Stimulated activated CD8-positive, alpha-beta memory T cell treated with anti-CD3 and anti-CD28 coated beads, Interleukin-12 subunit alpha, Interleukin-12 subunit beta, amount 100 ng/mL, for 4 hours (primary cell): Measurements from ENCODE around the gene NDP.
"Not testable (repeated sequence)": the region's sequence is repeated elsewhere in the genome, so short reads cannot be mapped to it uniquely, and the experiment has no call there.

Experiments used
- DNase-seq: peaks from one replicate; pipeline ENCODE4 v3.0.0-alpha.2; 2020; ENCODE audit warnings: low read depth

NDP gene

GRCh38 chrX:43970528-43970927 is 2.7 kb downstream of the NDP start:
- DNase-seq = no peak

DNA sequence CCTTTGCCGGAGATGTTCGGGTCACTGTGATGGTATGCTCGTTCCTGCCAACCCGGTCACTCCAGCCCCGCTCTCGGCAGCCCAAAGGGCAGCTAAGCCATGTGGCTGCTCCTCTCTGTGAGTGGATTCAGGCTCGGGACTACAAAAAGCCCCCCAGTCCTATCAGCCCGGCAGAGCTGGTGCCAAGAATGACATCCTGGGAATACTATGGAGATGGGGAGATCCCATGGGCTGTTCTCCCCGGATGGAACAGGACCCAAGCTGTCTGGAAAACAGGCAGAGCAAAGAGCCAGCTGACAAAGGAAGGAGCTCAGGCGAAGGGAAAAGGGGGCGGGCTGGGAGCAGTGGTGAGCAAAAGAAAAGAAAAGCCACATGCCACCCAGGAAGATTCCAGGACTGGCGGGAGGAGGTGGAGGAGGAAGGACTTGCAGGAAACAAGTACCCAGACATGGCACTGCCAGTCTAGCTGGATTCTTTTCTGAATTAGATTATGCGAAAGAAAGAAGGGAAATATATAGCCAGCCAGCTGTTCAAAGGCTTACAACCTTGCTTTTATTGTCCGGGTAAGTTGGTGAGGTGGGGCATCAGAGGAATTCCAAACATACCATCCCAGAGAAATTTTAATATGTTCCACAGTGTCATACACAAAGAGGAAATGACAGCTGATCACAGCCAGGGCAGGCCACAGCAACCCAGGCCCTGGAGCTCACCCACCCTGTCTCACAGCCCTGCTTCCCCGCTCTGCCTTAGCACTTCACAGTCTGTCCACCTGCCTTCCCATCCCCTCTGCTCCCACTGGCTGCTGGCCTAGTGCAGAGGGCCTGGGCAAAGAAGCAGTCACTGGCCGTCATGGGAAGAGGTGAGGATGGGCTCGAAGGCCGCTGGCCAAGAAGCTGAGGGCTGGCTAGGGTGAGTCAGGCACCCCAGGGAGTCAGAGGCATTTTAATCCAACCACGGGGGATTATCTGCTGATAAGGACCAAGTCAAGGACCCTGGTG is 3.4 kb downstream of the NDP start:
- DNase-seq = no peak

DNA sequence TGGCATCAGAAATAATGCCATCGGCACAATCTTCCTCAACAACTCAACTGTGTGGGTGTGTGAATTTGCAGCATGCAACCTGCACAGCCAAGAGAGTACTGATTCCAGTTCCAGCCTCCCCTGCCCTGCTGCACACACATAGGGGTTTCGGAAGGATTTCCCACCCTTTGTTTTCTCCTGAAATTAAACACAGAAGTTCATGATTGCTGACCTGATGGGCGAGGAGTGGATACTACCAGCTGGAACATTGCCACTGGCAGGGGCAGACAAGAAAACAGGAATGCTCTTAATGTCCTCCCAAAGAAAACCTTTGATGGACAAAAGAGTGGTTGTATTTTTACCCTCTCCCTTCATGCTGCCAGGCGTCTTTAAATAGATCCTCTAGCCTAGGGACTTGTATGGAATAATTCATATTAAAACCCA is 4.8 kb downstream of the NDP start:
- DNase-seq = no peak

GRCh38 chrX:43964936-43965335 is 8.3 kb downstream of the NDP start:
- DNase-seq = no peak

GRCh38 chrX:43963726-43964125 is 9.5 kb downstream of the NDP start:
- no peak for DNase-seq

DNA sequence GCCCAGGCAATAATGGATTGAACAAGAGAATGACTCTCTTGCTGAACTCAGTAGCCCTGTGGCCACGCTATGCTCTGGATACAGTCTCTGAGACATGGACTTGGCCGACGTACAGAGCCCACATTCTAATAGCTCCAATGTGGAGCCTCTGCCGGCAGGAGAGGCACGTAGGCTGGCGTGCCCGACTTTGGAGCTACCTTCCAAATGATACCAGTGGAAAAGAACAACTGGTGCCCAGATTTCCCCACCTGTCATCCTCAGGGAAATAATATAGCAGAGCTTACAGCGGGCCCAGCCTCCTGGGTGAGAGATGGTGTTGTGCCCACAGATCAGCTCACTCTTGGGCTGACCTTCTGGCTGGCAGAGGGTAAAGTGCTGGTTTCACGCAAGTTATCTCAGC is 10.6 kb downstream of the NDP start:
- no peak for DNase-seq

GRCh38 chrX:43961699-43962098 is 11.5 kb downstream of the NDP start:
- DNase-seq = no peak

- DNase-seq = no peak
Measured at GRCh38 chrX:43958529-43958928, 14.7 kb downstream of the NDP start.

DNA sequence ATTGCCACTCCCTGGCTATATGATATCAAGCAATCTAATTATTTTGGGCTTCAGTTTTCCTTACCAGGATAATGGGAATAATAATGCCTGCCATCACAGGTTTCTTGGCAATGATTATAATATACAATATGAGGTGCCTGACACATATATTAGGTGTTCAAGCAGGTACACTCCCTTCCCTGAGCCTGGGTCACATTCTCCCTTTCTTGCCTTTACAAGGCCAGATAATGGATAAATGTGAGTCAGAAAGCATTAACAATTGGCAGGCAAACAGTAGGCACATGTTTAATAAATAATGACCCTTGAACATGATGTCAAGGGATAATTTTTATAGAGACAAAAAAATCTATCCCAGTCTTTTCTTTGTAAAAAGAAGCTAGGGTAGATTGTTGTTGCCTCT is 17.2 kb downstream of the NDP start:
- no peak for DNase-seq

- DNase-seq = no peak
Measured at GRCh38 chrX:43953218-43953617, 20.0 kb downstream of the NDP start.

DNA sequence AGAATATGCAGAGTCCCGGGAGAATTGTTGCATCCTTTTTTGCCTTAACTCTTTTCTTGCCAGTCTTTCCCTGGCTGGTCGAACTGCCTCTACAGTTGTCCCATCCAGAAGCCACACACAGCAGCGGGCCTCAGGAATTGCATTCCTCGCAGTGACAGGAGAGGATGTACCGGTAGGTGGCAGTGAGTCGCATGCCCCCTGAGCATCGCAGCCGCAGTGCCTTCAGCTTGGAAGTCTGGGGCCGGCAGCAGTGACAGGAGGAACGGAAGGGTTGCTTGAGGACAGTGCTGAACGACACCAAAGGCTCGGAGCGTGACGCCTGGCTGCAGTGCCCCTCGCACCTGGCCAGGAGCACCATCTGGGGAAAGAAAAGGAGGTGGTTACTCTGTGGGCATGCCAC is 23.5 kb downstream of the NDP start:
- DNase-seq = no peak

GRCh38 chrX:43940816-43941474 is 32.2 kb downstream of the NDP start:
- no peak for DNase-seq

- no peak for DNase-seq
Measured at GRCh38 chrX:43939187-43939926, 33.8 kb downstream of the NDP start.

- not testable (repeated sequence) for DNase-seq
Measured at GRCh38 chrX:43922032-43922431, 51.2 kb downstream of the NDP start.

- not testable (repeated sequence) for DNase-seq
Measured at GRCh38 chrX:43910772-43911171, 62.4 kb downstream of the NDP start.

DNA sequence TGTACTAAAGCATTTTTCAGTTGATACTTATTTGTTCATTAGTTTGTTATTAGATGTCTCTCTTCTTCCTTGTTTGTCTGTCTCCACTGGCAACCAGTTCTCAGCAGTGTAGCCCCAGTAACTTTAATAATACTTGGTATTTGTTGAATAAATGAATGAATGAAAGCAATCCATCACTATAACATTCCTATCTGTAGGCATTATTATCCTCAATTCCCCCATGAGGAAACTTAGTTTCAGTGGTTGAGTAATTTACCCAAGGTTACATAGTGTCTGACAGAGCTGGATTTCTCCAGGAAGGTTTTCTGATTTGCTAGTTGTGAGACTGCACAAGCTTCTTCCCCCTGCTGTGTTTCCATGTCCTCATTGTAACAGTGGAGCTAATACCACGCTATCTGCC is 63.2 kb downstream of the NDP start:
- DNase-seq = no peak

DNA sequence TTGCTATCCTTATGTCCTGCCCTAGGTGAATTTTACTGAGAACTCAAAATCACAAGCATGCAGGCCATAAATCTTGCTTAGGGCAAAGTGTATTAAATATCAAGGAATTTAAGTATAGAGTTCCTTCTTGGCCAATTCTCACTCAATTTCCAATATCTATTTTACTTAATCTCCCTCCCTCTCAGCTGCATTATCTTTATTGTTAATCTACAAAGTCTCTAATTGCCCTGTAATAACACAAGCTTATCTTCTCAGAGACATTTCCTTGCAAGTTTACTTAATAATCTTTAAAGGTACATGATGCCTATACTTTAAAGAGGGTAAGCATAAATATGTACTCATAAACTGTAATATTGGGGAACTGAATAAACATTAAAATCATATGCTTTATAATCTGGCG is 64.0 kb downstream of the NDP start:
- no peak for DNase-seq

GRCh38 chrX:43899878-43900815 is 73.0 kb downstream of the NDP start:
- DNase-seq = no peak
